Fibroblast of skin of right quadriceps (primary cell): ENCODE data around the gene CCDC14.
A peak's percentile ranks its signal among the peaks of the same experiment; 100 is the strongest.
"Not testable (repeated sequence)": the region's sequence is repeated elsewhere in the genome, so short reads cannot be mapped to it uniquely, and the experiment has no call there.

Experiments
- DNase-seq: peaks from one replicate; pipeline ENCODE4 v3.0.0-alpha.2; 2013

The CCDC14 gene

GRCh38 chr3:123892195-123892594 is 68.8 kb downstream of the CCDC14 start:
- no peak for DNase-seq

- DNase-seq: not testable (repeated sequence)
Measured at GRCh38 chr3:123890991-123891390, 70.0 kb downstream of the CCDC14 start.

GRCh38 chr3:123890162-123890561 is 70.9 kb downstream of the CCDC14 start:
- DNase-seq: not testable (repeated sequence)

GRCh38 chr3:123884993-123885392 is 76.0 kb downstream of the CCDC14 start:
- DNase-seq: no peak

- peak; percentile 83 for DNase-seq
Measured at GRCh38 chr3:123884203-123884831, 76.7 kb downstream of the CCDC14 start, which contains the start of gene MYLK. Gene MYLK (minus strand): TSS chr3:123884332. CDS start chr3:123793841, 90,491 bp downstream.

GRCh38 chr3:123883701-123884202 is 77.3 kb downstream of the CCDC14 start:
- no peak for DNase-seq

GRCh38 chr3:123883111-123883510 is 77.9 kb downstream of the CCDC14 start:
- no peak for DNase-seq

GRCh38 chr3:123881771-123882170 is 79.3 kb downstream of the CCDC14 start:
- no peak for DNase-seq

- DNase-seq: peak; percentile 58
Measured at GRCh38 chr3:123880998-123881561, 79.9 kb downstream of the CCDC14 start.

GRCh38 chr3:123878807-123879206 is 82.2 kb downstream of the CCDC14 start:
- DNase-seq: no peak

- DNase-seq: no peak
Measured at GRCh38 chr3:123877965-123878364, 83.1 kb downstream of the CCDC14 start.

- no peak for DNase-seq
Measured at GRCh38 chr3:123877466-123877865, 83.6 kb downstream of the CCDC14 start.

GRCh38 chr3:123876858-123877257 is 84.2 kb downstream of the CCDC14 start:
- DNase-seq: no peak

- no peak for DNase-seq
Measured at GRCh38 chr3:123872621-123873020, 88.4 kb downstream of the CCDC14 start.

- DNase-seq: peak; percentile 33
Measured at GRCh38 chr3:123871946-123872345, 89.1 kb downstream of the CCDC14 start.

GRCh38 chr3:123870033-123870432 is 91.0 kb downstream of the CCDC14 start:
- DNase-seq: peak; percentile 32

GRCh38 chr3:123869165-123869564 is 91.9 kb downstream of the CCDC14 start:
- DNase-seq: peak; percentile 14

GRCh38 chr3:123864706-123865105 is 96.3 kb downstream of the CCDC14 start:
- DNase-seq: no peak
